Stomach (tissue), 9 donors: ENCODE data around the gene NDUFA6. TPM values are rescaled to one million over a fixed set of nuclear protein-coding genes. Genes with fewer than 3 reads are reported as not detected.
"Not testable (repeated sequence)": the region's sequence is repeated elsewhere in the genome, so short reads cannot be mapped to it uniquely, and the experiment has no call there.

Experiments used
- DNase-seq, 2 donors: peaks; one replicate each; pipeline versions ENCODE4 v3.0.0 to v3.0.0-alpha.2; 2013 to 2019
- H3K27ac ChIP-seq, 5 donors: fragments of 200-600 bp in 4 of 5; sonication (generic) in 4 of 5; one replicate each; pipeline ENCODE4 v1.5.1; 2013 to 2019; ENCODE audit warnings: mild to moderate bottlenecking in 1 of 5, moderate library complexity in 1 of 5
- H3K27me3 ChIP-seq, 3 donors: fragments of 200-600 bp; sonication (generic); one replicate each; pipeline ENCODE4 v1.5.1; 2017 to 2019; ENCODE audit warnings: mixed run types in 1 of 3
- H3K36me3 ChIP-seq, 4 donors: fragments of 200-600 bp; sonication (generic); 1 replicate in 3 of 4; 2 replicates in 1 of 4; pipeline ENCODE4 v1.5.1; 2016 to 2019
- H3K4me1 ChIP-seq, 4 donors: fragments of 200-600 bp; sonication (generic); one replicate each; pipeline ENCODE4 v1.5.1; 2016 to 2019
- H3K4me3 ChIP-seq, 4 donors: fragments of 200-600 bp; sonication (generic) in 3 of 4; one replicate each; pipeline ENCODE4 v1.5.1; 2016 to 2019; ENCODE audit warnings: mild to moderate bottlenecking in 1 of 4
- H3K9me3 ChIP-seq, 4 donors: fragments of 200-600 bp; sonication (generic); one replicate each; pipeline ENCODE4 v1.5.1; 2016 to 2019
- EP300 ChIP-seq: sonication (generic); formaldehyde crosslinking; IDR thresholded peaks from one replicate; pipeline ENCODE4 v1.6.1; 2017; ENCODE audit warnings: antibody characterized with exemption
- POLR2A ChIP-seq, 4 donors: fragments of 450-650 bp; IDR thresholded peaks; one replicate each; pipeline ENCODE4 v1.6.1; 2016; ENCODE audit warnings: antibody characterized with exemption in 4 of 4, control low read depth in 2 of 4, mild to moderate bottlenecking in 1 of 4, moderate library complexity in 1 of 4
- POLR2AphosphoS5 ChIP-seq, 3 donors: sonication (generic); formaldehyde crosslinking; IDR thresholded peaks; one replicate each; pipeline ENCODE4 v1.6.1; 2016; ENCODE audit warnings: antibody characterized with exemption in 3 of 3
- WGBS, 5 donors: extraction: QIAGEN DNeasy Blood & Tissue Kit in 3 of 5; methylation state at CpG; one replicate each; pipeline versions ENCODE4 v1.1.5 to v1.1.7; 2013 to 2018; 5-methylcytosine and 5-hydroxymethylcytosine counted together
- intact Hi-C: fragments of 100-400 bp; cut with DNase I; formaldehyde crosslinking; loops from one replicate; pipeline ENCODE4 v1.15.1; 2023; ENCODE audit warnings: low total_unique reads
- polyA plus RNA-seq, 3 donors: library from polyadenylated mRNA; stranded (reverse); fragments of 200-250 nt; gene quantifications; one replicate each; pipeline ENCODE4 v1.2.3, GENCODE V29; 2013
- total RNA-seq, 5 donors: library from RNA; depleted of rRNA; stranded (reverse); fragments of >200 nt; gene quantifications; one replicate each; pipeline versions ENCODE4 v1.1.0 to v1.2.3, GENCODE V29; 2014 to 2016
- TF ChIP-seq, protein P1 (sequence below), 7 experiments: fragments of 450-650 bp in 4 of 7; fragments of 200-600 bp in 3 of 7; sonication (generic) in 3 of 7; IDR thresholded peaks; one replicate each; pipeline ENCODE4 v1.5.1; 2016 to 2019; ENCODE audit warnings: antibody characterized with exemption in 7 of 7, control low read depth in 2 of 7, mild to moderate bottlenecking in 1 of 7
- donor health status: healthy with polysubstance abuse.
- donor health status: Bipolar disorder and iron deficiency.
- donor health status: healthy.

Gene NDUFA6
- total and polyA plus RNA-seq, 8 donors, result 49.4 to 167 (median 63.5) TPM

DNA sequence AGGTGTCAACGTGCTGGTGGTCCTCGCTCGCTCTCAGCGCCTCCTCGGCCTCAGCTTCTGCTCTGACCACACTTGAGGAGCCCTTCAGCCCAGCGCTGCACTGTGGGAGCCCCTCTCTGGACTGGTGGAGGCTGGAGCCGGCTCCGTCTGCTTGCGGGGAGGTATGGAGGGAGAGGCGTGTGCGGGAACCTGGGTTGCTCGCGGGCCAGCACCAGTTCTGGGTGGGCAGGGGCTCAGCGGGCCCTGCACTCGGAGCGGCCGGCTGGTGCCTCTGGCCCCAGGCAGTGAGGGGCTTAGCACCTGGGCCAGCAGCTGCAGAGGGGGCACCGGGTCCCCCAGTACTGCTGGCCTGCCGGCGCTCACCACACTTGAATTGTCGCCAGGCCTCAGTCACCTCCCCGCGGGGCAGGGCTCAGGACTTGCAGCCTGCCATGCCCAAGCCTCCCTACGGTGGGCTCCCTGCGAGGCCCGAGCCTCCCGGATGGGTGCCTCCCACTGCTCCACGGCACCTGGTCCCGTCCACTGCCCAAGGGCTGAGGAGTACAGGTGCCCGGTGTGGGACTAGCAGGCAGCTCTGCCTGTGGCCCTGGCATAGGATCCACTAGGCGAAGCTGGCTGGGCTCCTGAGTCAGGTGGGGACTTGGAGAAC, 47.7 kb upstream of the NDUFA6 start:
- DNase-seq, result no peak
- TF ChIP-seq POLR2A (IDR thresholded peaks at IDR 0.05) (no peak), EP300 (no peak), POLR2AphosphoS5 (IDR thresholded peaks at IDR 0.05) (no peak)
- TF ChIP-seq, protein P1, sequence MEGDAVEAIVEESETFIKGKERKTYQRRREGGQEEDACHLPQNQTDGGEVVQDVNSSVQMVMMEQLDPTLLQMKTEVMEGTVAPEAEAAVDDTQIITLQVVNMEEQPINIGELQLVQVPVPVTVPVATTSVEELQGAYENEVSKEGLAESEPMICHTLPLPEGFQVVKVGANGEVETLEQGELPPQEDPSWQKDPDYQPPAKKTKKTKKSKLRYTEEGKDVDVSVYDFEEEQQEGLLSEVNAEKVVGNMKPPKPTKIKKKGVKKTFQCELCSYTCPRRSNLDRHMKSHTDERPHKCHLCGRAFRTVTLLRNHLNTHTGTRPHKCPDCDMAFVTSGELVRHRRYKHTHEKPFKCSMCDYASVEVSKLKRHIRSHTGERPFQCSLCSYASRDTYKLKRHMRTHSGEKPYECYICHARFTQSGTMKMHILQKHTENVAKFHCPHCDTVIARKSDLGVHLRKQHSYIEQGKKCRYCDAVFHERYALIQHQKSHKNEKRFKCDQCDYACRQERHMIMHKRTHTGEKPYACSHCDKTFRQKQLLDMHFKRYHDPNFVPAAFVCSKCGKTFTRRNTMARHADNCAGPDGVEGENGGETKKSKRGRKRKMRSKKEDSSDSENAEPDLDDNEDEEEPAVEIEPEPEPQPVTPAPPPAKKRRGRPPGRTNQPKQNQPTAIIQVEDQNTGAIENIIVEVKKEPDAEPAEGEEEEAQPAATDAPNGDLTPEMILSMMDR (IDR thresholded peaks at IDR 0.05), result no peak
- intact Hi-C loops, result no loop called here
- Histone ChIP-seq H3K27ac (no peak overlapping the region), H3K4me3 (no peak overlapping the region), H3K4me1 (no peaks in the 10 kb centered on the region), H3K9me3 (no peaks in the 10 kb centered on the region), H3K36me3 (peaks cover 0 to 24% (median 13%) of the 10 kb centered on the region in 4 donors), H3K27me3 (no peaks in the 10 kb centered on the region)
- WGBS, 5 donors, result 82 to 94% (median 88%) methylated on average over 10 to 31 of the region's 31 CpGs; no CpG with 5 or more reads in 1 of the 5 donors

DNA sequence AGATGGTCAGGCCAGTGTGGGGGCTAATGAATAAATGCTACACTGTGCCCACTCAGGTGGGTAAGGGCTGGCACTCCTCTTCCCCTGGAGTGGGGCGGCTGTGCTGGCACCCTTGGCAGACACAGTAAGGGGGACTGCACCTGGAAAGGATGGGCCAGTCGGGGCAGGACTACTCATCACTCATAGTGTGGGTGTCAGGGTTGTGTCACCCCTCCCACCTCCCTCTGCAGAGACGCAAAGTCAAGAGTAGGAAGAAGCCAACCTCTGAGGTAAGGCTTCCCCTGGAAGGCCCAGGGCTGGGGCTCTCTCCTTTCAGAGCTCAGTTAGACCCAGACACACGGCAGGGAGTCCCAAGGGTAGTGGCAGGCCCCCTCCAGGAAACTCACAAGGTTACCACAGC, 45.1 kb upstream of the NDUFA6 start:
- no CpG with 5 or more reads among the region's 4 CpGs for WGBS, 5 donors
- H3K4me1 ChIP-seq, H3K27ac ChIP-seq, H3K9me3 ChIP-seq, DNase-seq, intact Hi-C loops, H3K27me3 ChIP-seq, H3K4me3 ChIP-seq: not testable (repeated sequence)
- peaks cover 0 to 16% (median 7%) of the 10 kb centered on the region in 4 donors for H3K36me3 ChIP-seq

DNA sequence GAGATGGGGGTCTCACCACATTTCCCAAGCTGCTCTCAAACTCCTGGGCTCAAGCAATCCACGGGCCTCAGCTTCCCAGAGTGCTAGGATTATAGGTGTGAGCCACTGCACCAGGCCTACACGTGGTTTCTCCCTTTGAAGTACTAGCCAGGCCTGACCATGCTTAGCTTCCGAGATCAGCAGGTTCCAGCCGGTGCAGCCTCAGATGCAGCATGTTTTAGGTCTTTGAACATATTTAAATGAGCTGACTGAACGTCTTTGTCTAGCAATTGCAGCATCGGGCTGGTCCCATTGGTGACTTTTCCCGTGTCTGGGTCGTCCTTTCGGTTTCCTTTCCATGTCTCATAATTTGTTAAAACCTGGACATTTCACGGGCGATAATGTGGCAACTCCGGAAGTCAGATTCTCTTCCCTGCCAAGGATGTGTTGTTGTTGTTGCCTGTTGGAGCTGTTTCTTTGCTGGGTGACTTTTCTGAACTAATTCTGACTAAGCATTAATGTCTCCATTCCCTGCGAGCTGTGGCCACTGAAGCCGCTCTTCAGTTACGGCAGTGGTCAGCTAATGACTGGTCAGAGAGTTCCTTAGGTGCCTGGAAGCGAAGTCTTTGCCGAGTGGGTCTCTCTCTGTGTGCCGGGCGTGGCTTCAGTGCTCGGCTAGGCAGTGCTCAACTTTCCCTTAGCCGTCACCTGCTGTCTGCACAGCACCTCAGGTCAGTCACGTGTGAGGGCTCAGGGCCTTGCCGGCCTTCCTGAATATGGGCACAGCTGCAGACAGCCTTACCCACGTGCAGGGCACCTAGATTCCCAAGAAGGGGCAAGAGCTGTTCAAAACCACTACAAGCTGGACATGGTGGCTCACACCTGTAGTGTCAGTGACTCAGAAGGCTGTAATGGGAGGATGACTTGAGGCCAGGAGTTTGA, 43.8 kb upstream of the NDUFA6 start:
- H3K27me3 ChIP-seq, result no peaks in the 10 kb centered on the region
- H3K36me3 ChIP-seq, result peaks cover 0 to 14% (median 5%) of the 10 kb centered on the region in 4 donors
- H3K9me3 ChIP-seq, result no peaks in the 10 kb centered on the region
- 73 to 85% (median 80%) methylated on average over 24 of the region's 24 CpGs for WGBS, 5 donors
- no peak overlapping the region for H3K4me3 ChIP-seq
- H3K4me1 ChIP-seq, result peaks cover 0 to 3% (median 1%) of the 10 kb centered on the region in 4 donors
- no peak for TF ChIP-seq EP300
- no peak for TF ChIP-seq POLR2AphosphoS5 (IDR thresholded peaks at IDR 0.05)
- TF ChIP-seq, protein P1 (IDR thresholded peaks at IDR 0.05), result no peak
- no peak for TF ChIP-seq POLR2A (IDR thresholded peaks at IDR 0.05)
- DNase-seq, result no peak
- no peak overlapping the region for H3K27ac ChIP-seq
- intact Hi-C loops, result no loop called here

DNA sequence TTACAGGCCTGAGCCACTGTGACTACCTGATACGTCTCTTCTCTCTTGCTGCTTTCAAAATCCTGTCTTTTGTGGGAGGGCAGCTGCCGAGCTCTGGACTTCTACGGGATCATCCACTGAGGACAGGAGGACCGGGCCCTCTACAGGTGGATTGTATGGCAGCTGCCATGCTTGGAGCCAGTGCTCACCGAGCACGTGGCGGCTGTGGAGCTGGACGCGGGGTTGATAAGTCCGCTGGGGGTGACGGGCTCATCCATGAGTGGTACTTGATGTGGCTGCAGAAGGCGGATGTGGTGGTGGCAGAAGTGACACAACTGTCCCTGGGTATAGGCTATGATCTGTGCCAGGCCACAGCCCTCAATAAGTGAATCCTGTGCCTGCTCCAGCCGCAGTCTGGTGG, 41.9 kb upstream of the NDUFA6 start:
- Histone ChIP-seq H3K36me3 (peaks cover 0 to 2% (median 0%) of the 10 kb centered on the region in 4 donors), H3K9me3 (no peaks in the 10 kb centered on the region), H3K27me3 (no peaks in the 10 kb centered on the region), H3K4me3 (no peak overlapping the region), H3K27ac (no peak overlapping the region), H3K4me1 (peaks cover 0 to 8% (median 3%) of the 10 kb centered on the region in 4 donors)
- intact Hi-C loops, result no loop called here
- no peak for DNase-seq
- TF ChIP-seq, protein P1 (IDR thresholded peaks at IDR 0.05), result no peak
- TF ChIP-seq POLR2A (IDR thresholded peaks at IDR 0.05), result no peak
- no peak for TF ChIP-seq POLR2AphosphoS5 (IDR thresholded peaks at IDR 0.05)
- WGBS, 5 donors, result 75 to 90% (median 86%) methylated on average over 11 to 13 of the region's 13 CpGs
